Liver (tissue), 3 donors: Measurements from ENCODE around the gene POGK.

Source experiments
- ATF3 ChIP-seq: IDR thresholded peaks from 2 replicates; pipeline ENCODE4 v1.6.1; 2016; ENCODE audit warnings: antibody characterized with exemption
- CTCF ChIP-seq: fragments of 150-350 bp; IDR thresholded peaks from 2 replicates; pipeline ENCODE4 v1.5.1; 2017; ENCODE audit warnings: improper control_type of control experiment, low read depth, low read length; ENCODE audit not compliant: missing input control
- EGR1 ChIP-seq, 2 donors: IDR thresholded peaks; 2 replicates each; pipeline ENCODE4 v1.6.1; 2016 to 2018; ENCODE audit warnings: antibody characterized with exemption in 2 of 2, low read depth in 2 of 2
- FOXA1 ChIP-seq: IDR thresholded peaks from 2 replicates; pipeline ENCODE4 v1.6.1; 2016; ENCODE audit warnings: antibody characterized with exemption
- JUND ChIP-seq, 2 donors: IDR thresholded peaks; 2 replicates each; pipeline ENCODE4 v1.6.1; 2016; ENCODE audit warnings: antibody characterized with exemption in 2 of 2
- NR2F2 ChIP-seq: IDR thresholded peaks from 2 replicates; pipeline ENCODE4 v1.6.1; 2016; ENCODE audit warnings: antibody characterized with exemption
- RAD21 ChIP-seq, 2 donors: IDR thresholded peaks; 2 replicates each; pipeline ENCODE4 v1.6.1; 2016; ENCODE audit warnings: antibody characterized with exemption in 2 of 2, mild to moderate bottlenecking in 2 of 2
- YY1 ChIP-seq: IDR thresholded peaks from 2 replicates; pipeline ENCODE4 v1.6.1; 2016; ENCODE audit warnings: antibody characterized with exemption, mild to moderate bottlenecking
- TF ChIP-seq, protein P1 (sequence below): IDR thresholded peaks from 2 replicates; pipeline ENCODE4 v1.6.1; 2016; ENCODE audit warnings: antibody characterized with exemption, mild to moderate bottlenecking
- TF ChIP-seq, protein P2 (sequence below): IDR thresholded peaks from 2 replicates; pipeline ENCODE4 v1.6.1; 2016; ENCODE audit warnings: antibody characterized with exemption
- donor health status: healthy.
- donor health status: healthy.

GRCh38 chr1:166884040-166884642, 44.9 kb downstream of the POGK start:
- TF ChIP-seq, protein P1, sequence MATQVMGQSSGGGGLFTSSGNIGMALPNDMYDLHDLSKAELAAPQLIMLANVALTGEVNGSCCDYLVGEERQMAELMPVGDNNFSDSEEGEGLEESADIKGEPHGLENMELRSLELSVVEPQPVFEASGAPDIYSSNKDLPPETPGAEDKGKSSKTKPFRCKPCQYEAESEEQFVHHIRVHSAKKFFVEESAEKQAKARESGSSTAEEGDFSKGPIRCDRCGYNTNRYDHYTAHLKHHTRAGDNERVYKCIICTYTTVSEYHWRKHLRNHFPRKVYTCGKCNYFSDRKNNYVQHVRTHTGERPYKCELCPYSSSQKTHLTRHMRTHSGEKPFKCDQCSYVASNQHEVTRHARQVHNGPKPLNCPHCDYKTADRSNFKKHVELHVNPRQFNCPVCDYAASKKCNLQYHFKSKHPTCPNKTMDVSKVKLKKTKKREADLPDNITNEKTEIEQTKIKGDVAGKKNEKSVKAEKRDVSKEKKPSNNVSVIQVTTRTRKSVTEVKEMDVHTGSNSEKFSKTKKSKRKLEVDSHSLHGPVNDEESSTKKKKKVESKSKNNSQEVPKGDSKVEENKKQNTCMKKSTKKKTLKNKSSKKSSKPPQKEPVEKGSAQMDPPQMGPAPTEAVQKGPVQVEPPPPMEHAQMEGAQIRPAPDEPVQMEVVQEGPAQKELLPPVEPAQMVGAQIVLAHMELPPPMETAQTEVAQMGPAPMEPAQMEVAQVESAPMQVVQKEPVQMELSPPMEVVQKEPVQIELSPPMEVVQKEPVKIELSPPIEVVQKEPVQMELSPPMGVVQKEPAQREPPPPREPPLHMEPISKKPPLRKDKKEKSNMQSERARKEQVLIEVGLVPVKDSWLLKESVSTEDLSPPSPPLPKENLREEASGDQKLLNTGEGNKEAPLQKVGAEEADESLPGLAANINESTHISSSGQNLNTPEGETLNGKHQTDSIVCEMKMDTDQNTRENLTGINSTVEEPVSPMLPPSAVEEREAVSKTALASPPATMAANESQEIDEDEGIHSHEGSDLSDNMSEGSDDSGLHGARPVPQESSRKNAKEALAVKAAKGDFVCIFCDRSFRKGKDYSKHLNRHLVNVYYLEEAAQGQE = no peak
- peak; percentile 52 for TF ChIP-seq CTCF
- peak; percentile 54 to 79 for TF ChIP-seq RAD21 (IDR thresholded peaks at IDR 0.05)
- TF ChIP-seq EGR1 (IDR thresholded peaks at IDR 0.05; ENCODE audit: low read depth in 2 of 2) = no peak
- no peak for TF ChIP-seq YY1
- TF ChIP-seq, protein P2, sequence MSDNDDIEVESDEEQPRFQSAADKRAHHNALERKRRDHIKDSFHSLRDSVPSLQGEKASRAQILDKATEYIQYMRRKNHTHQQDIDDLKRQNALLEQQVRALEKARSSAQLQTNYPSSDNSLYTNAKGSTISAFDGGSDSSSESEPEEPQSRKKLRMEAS = no peak
- no peak for TF ChIP-seq NR2F2
- no peak for TF ChIP-seq FOXA1
- no peak for TF ChIP-seq JUND (IDR thresholded peaks at IDR 0.05)
- no peak for TF ChIP-seq ATF3
